ENCODE results near the gene OR1J2.

DNA sequence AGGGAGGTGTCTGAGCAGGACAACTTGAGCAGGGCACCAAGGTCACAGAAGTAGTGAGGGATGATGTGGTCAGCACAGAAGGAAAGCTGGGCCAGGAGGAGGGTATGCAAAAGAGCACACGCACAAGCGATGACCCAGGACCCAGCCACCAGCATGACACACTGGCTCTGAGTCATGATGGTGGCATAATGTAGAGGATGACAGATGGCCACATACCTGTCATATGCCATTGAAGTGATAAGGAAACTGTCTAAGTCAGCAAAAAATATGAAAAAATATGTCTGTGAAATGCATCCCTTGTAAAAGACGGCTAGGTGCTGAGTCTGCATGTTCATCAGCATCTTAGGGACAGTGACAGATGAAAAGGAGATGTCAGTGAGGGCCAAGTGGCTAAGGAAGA lies 33.3 kb upstream of the OR1J2 start:
- TF ChIP-seq, protein P1, sequence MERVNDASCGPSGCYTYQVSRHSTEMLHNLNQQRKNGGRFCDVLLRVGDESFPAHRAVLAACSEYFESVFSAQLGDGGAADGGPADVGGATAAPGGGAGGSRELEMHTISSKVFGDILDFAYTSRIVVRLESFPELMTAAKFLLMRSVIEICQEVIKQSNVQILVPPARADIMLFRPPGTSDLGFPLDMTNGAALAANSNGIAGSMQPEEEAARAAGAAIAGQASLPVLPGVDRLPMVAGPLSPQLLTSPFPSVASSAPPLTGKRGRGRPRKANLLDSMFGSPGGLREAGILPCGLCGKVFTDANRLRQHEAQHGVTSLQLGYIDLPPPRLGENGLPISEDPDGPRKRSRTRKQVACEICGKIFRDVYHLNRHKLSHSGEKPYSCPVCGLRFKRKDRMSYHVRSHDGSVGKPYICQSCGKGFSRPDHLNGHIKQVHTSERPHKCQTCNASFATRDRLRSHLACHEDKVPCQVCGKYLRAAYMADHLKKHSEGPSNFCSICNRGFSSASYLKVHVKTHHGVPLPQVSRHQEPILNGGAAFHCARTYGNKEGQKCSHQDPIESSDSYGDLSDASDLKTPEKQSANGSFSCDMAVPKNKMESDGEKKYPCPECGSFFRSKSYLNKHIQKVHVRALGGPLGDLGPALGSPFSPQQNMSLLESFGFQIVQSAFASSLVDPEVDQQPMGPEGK (CRISPR knock-in tag; IDR thresholded peaks at IDR 0.05; ENCODE audit: borderline replicate concordance): no peak
- TF ChIP-seq TSHZ2 (CRISPR knock-in tag; IDR thresholded peaks at IDR 0.05): no peak
- TF ChIP-seq ZC3H10 (CRISPR knock-in tag; IDR thresholded peaks at IDR 0.05): no peak
- TF ChIP-seq RARB (CRISPR knock-in tag; IDR thresholded peaks at IDR 0.05): no peak
- TF ChIP-seq SNAI2 (CRISPR knock-in tag; IDR thresholded peaks at IDR 0.05): no peak
- no peak for TF ChIP-seq TCF4 (CRISPR knock-in tag; IDR thresholded peaks at IDR 0.05; ENCODE audit: borderline replicate concordance)
- TF ChIP-seq ARNTL (CRISPR knock-in tag; IDR thresholded peaks at IDR 0.05; ENCODE audit: borderline replicate concordance, low read depth): no peak
- TF ChIP-seq POU6F1 (CRISPR knock-in tag; IDR thresholded peaks at IDR 0.05; ENCODE audit: borderline replicate concordance, low read depth): no peak
- TF ChIP-seq GLIS3 (CRISPR knock-in tag; IDR thresholded peaks at IDR 0.05): no peak
- TF ChIP-seq ZNF70 (CRISPR knock-in tag; IDR thresholded peaks at IDR 0.05): no peak
- TF ChIP-seq, protein P2, sequence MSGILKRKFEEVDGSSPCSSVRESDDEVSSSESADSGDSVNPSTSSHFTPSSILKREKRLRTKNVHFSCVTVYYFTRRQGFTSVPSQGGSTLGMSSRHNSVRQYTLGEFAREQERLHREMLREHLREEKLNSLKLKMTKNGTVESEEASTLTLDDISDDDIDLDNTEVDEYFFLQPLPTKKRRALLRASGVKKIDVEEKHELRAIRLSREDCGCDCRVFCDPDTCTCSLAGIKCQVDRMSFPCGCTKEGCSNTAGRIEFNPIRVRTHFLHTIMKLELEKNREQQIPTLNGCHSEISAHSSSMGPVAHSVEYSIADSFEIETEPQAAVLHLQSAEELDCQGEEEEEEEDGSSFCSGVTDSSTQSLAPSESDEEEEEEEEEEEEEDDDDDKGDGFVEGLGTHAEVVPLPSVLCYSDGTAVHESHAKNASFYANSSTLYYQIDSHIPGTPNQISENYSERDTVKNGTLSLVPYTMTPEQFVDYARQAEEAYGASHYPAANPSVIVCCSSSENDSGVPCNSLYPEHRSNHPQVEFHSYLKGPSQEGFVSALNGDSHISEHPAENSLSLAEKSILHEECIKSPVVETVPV (CRISPR knock-in tag; IDR thresholded peaks at IDR 0.05): no peak
